SK-N-SH treated with all-trans-retinoic acid at 6 μM for 48 hours (cell line): ENCODE measurements around the gene HS3ST5.

Experiments
- ESRRG ChIP-seq: fragments of 250-450 bp; sonication (Bioruptor Pico); IDR thresholded peaks from 2 replicates; pipeline ENCODE4 v1.6.1; 2021; ENCODE audit warnings: mild to moderate bottlenecking
- GLIS3 ChIP-seq: fragments of 250-450 bp; sonication (Bioruptor Pico); IDR thresholded peaks from 2 replicates; pipeline ENCODE4 v1.5.0; 2020; ENCODE audit warnings: mild to moderate bottlenecking, moderate library complexity
- OSR1 ChIP-seq: fragments of 250-450 bp; sonication (Bioruptor Pico); IDR thresholded peaks from 2 replicates; pipeline ENCODE4 v1.8.0; 2022; ENCODE audit warnings: moderate library complexity, mild to moderate bottlenecking, inconsistent platforms
- PPARA ChIP-seq: fragments of 250-450 bp; sonication (Bioruptor Pico); IDR thresholded peaks from 2 replicates; pipeline ENCODE4 v1.5.0; 2020; ENCODE audit warnings: mild to moderate bottlenecking, borderline replicate concordance
- RARB ChIP-seq: fragments of 250-450 bp; sonication (Bioruptor Pico); IDR thresholded peaks from 2 replicates; pipeline ENCODE4 v1.8.0; 2021; ENCODE audit warnings: mild to moderate bottlenecking, moderate library complexity
- TCF4 ChIP-seq: fragments of 250-450 bp; sonication (Bioruptor Pico); IDR thresholded peaks from 2 replicates; pipeline ENCODE4 v1.8.0; 2021; ENCODE audit warnings: mild to moderate bottlenecking, moderate library complexity, borderline replicate concordance
- ZC3H10 ChIP-seq: fragments of 250-450 bp; sonication (Bioruptor Pico); IDR thresholded peaks from 2 replicates; pipeline ENCODE4 v1.5.1; 2021; ENCODE audit warnings: mild to moderate bottlenecking, moderate library complexity
- ZNF8 ChIP-seq: fragments of 450-650 bp; formaldehyde crosslinking; IDR thresholded peaks from 2 replicates; pipeline ENCODE4 v1.5.0; 2020; ENCODE audit warnings: mild to moderate bottlenecking, moderate library complexity
- TF ChIP-seq, protein P1 (sequence below): fragments of 250-450 bp; sonication (Bioruptor Pico); IDR thresholded peaks from 2 replicates; pipeline ENCODE4 v1.5.0; 2020; ENCODE audit warnings: mild to moderate bottlenecking, moderate library complexity
- TF ChIP-seq, protein P2 (sequence below): fragments of 250-450 bp; sonication (Bioruptor Pico); IDR thresholded peaks from 2 replicates; pipeline ENCODE4 v1.8.0; 2020; ENCODE audit warnings: mild to moderate bottlenecking, moderate library complexity, borderline replicate concordance

DNA sequence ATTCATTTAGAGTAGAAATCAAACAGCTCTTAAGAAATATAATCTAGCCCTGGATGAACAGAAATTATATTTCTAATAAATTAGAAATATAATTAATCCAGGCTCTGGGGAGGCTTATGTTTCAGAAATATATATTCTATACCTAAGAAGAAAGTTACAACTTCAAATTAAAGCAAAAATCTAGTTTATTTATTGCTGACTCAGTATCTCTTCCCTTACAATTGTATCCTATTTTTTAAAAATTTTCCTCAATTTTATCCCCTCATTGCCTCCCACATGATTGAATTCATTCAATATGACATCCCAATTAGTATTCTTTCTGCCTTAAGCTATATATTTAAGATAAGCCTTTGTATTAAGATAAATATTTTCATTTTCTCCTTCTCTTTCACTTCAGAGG is 71.4 kb downstream of the HS3ST5 start:
- no peak for TF ChIP-seq ZC3H10
- TF ChIP-seq TCF4: no peak
- TF ChIP-seq RARB (CRISPR knock-in tag): no peak
- no peak for TF ChIP-seq PPARA
- TF ChIP-seq, protein P1, sequence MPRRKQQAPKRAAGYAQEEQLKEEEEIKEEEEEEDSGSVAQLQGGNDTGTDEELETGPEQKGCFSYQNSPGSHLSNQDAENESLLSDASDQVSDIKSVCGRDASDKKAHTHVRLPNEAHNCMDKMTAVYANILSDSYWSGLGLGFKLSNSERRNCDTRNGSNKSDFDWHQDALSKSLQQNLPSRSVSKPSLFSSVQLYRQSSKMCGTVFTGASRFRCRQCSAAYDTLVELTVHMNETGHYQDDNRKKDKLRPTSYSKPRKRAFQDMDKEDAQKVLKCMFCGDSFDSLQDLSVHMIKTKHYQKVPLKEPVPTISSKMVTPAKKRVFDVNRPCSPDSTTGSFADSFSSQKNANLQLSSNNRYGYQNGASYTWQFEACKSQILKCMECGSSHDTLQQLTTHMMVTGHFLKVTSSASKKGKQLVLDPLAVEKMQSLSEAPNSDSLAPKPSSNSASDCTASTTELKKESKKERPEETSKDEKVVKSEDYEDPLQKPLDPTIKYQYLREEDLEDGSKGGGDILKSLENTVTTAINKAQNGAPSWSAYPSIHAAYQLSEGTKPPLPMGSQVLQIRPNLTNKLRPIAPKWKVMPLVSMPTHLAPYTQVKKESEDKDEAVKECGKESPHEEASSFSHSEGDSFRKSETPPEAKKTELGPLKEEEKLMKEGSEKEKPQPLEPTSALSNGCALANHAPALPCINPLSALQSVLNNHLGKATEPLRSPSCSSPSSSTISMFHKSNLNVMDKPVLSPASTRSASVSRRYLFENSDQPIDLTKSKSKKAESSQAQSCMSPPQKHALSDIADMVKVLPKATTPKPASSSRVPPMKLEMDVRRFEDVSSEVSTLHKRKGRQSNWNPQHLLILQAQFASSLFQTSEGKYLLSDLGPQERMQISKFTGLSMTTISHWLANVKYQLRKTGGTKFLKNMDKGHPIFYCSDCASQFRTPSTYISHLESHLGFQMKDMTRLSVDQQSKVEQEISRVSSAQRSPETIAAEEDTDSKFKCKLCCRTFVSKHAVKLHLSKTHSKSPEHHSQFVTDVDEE (CRISPR knock-in tag): no peak
- no peak for TF ChIP-seq ZNF8 (CRISPR knock-in tag)
- no peak for TF ChIP-seq GLIS3
- TF ChIP-seq, protein P2, sequence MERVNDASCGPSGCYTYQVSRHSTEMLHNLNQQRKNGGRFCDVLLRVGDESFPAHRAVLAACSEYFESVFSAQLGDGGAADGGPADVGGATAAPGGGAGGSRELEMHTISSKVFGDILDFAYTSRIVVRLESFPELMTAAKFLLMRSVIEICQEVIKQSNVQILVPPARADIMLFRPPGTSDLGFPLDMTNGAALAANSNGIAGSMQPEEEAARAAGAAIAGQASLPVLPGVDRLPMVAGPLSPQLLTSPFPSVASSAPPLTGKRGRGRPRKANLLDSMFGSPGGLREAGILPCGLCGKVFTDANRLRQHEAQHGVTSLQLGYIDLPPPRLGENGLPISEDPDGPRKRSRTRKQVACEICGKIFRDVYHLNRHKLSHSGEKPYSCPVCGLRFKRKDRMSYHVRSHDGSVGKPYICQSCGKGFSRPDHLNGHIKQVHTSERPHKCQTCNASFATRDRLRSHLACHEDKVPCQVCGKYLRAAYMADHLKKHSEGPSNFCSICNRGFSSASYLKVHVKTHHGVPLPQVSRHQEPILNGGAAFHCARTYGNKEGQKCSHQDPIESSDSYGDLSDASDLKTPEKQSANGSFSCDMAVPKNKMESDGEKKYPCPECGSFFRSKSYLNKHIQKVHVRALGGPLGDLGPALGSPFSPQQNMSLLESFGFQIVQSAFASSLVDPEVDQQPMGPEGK (CRISPR knock-in tag): no peak
- no peak for TF ChIP-seq OSR1 (CRISPR knock-in tag)
- TF ChIP-seq ESRRG (CRISPR knock-in tag): no peak
